GM12864 (cell line): ENCODE data around the gene GPR108.
A peak's percentile ranks its signal among the peaks of the same experiment; 100 is the strongest.

Experiments
- DNase-seq: peaks from one replicate; pipeline ENCODE4 v3.0.0-alpha.2; 2011; ENCODE audit warnings: low read depth
- H3K4me3 ChIP-seq: 2 replicates; pipeline ENCODE4 v1.5.1; 2011; ENCODE audit warnings: mild to moderate bottlenecking, low read depth, low read length, control low read depth
- TF ChIP-seq, protein P1 (sequence below): IDR thresholded peaks from 2 replicates; pipeline ENCODE4 v1.5.1; 2011; ENCODE audit warnings: low read depth, mild to moderate bottlenecking, moderate library complexity, low read length, control low read depth, inconsistent platforms; ENCODE audit errors: missing control alignments

The GPR108 gene

DNA sequence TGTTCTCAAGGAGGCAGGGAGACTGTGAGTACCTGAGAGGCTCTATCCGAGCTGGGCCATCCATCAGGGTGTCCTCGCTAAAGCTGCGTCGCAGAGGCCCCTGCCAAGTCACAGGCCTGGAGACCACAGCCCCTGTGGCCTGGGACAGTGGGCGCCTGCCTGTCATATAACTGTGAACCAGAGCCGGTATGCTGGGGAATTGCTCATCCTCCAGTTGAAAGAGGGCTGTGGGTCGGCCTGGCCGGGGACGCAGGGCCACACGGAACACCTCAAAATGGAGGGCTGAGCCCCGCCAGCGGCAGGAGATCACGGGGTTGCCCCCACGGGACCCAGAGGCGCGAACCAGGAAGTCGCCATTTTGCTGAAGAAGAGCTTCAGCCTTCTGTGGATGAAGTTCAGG, 23.2 kb upstream of the GPR108 start:
- TF ChIP-seq, protein P1, sequence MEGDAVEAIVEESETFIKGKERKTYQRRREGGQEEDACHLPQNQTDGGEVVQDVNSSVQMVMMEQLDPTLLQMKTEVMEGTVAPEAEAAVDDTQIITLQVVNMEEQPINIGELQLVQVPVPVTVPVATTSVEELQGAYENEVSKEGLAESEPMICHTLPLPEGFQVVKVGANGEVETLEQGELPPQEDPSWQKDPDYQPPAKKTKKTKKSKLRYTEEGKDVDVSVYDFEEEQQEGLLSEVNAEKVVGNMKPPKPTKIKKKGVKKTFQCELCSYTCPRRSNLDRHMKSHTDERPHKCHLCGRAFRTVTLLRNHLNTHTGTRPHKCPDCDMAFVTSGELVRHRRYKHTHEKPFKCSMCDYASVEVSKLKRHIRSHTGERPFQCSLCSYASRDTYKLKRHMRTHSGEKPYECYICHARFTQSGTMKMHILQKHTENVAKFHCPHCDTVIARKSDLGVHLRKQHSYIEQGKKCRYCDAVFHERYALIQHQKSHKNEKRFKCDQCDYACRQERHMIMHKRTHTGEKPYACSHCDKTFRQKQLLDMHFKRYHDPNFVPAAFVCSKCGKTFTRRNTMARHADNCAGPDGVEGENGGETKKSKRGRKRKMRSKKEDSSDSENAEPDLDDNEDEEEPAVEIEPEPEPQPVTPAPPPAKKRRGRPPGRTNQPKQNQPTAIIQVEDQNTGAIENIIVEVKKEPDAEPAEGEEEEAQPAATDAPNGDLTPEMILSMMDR = no peak
- DNase-seq = no peak
- no peak overlapping the region for H3K4me3 ChIP-seq

DNA sequence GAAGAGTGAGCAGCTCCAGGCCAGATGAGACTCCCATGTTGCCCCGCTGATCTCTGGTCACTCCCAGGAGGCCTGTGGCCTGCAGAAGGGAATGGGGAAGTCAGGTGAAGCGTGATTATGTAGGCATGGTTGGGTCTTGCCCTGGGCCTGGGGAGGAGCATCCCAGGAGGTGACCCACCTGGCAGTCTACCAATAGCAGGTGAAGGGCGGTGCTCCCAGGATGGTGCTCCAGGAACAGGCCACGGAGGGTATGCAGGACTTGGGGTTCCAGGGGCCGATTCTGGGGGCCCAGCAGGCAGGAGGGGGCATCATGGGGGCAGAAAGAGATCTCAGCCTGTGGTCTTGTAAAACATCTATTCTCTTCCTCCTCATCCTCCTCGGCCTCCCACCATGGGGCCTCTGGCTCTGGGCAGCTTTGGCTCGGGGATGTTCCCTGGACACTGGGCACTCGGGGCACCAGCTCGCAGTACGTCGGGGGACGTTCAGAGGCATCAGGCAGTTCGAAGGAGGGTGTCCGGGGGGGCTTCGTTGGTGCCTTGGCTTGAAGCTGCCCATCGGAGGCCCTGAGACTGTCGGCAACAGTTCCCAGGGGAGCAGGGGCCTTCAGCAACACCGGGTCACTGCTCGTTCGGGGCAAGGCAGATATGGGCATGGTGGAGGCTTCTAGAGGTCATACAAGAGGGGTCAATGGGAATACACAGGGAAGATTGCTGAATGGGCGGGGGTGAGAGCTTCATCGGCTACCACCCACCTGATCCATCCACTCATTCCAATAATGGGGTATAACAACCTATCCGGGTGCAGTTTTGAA, 17.5 kb upstream of the GPR108 start:
- DNase-seq = no peak
- TF ChIP-seq, protein P1 = no peak
- no peak overlapping the region for H3K4me3 ChIP-seq

DNA sequence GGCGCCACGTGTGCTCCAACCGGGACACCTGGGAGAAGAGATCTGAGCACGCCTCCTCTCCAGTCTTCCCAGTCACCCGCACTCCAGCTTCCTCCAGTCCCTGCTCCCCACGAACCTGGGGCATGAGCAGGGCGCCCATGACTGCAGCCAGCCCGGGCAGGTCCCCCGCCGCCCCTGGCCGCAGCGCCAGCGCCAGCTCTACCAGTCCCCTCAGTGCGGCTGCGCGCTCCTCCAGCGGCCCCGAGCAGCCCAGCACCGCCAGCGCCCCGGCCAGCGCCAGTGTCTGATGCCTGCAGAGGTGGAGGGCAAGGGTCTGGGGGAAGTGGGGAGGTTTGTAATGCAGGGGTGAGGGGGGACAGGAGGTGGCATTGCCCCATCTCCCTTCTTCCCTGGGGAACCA, 16.8 kb upstream of the GPR108 start:
- no peak for DNase-seq
- TF ChIP-seq, protein P1 = no peak
- H3K4me3 ChIP-seq = no peak overlapping the region

DNA sequence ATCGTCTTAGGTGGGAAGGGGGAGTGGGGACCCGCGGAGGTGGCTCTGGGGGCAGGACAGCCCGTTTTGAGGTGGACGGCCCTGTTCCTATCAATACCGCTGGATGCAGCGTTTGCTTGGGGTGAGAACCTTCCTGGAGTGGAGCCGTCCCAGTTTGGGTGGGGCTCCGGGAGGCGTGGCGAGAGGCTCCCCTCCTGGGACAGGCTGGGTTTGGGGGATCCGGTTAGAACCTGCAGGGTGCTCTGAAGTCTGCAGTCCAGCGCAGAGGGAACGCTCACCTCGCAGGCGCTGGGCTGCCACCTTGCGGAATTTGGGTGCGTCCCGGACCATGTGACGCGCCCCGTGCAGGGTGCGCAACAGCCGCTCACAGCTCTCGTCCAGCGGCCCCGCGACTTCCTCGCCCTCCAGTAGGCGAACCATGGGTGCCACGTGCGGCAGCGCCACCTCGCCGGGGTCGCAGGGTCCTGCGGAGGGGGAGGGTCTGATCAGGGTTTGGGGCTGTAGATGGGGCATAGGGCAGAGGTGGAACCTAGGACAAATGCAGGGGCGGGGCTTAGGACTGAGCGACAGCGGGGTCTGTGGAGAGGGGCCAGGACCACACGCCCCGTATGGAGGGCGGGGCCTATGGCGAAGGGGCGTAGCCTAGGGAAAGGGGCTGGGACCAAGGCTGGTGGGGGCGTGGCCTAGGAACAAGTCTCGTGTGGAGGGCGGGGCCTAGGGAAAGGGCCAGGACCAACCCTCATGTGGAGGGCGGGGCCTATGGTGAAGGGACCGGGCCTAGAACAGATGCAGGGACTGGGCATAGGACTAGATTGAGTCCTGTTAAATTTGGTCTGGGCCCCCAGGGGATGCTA, 16.0 kb upstream of the GPR108 start:
- DNase-seq = peak; percentile 65
- TF ChIP-seq, protein P1 = peak; percentile 59
- peak overlapping the region; percentile 34 for H3K4me3 ChIP-seq

DNA sequence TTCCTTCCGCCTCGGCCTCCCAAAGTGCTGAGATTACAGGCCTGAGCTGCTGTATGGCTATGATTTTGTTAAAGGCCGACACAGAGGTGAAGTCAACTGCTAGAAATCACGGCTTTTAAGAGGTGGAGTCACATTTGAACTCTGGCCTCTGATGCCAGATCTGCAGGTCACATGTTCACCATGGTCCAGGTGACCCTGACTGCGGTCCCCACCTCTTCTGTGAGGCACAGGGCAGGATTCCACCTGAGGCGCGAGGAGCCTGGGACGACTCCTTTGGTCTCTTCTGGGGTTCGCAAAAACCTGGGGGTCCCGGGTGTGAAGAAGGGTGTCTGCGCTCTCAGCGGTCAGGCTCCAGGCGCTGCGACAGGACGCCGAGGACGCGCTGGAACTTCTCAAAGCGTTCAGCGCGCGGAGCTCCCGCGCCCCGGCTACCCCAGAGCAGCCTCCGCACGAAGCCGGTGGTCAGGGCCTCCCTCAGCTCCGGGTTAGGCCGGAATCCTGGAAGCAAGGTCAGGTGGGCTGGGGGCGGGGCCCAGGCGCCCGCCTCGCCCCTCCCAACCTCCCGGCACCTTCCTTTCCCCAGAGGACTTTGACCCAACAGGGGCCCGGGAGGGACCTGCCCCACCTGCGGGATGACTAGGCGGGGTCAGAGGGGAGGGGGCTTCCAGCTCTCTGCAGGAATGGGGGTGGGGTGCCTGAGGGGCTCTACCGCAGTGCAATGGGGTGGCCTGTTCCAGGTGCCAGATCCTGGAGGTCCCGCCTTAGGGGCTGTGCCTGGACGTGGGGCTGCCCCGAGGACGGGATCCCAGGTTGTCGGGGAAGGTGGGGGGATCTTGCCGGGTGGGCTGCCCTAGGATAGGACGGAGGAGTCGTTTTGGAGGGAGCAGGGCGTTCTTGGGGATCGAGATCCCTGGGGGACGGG, 15.1 kb upstream of the GPR108 start:
- no peak overlapping the region; the same call in 1 of the 2 replicates for H3K4me3 ChIP-seq
- TF ChIP-seq, protein P1 = no peak
- no peak for DNase-seq

DNA sequence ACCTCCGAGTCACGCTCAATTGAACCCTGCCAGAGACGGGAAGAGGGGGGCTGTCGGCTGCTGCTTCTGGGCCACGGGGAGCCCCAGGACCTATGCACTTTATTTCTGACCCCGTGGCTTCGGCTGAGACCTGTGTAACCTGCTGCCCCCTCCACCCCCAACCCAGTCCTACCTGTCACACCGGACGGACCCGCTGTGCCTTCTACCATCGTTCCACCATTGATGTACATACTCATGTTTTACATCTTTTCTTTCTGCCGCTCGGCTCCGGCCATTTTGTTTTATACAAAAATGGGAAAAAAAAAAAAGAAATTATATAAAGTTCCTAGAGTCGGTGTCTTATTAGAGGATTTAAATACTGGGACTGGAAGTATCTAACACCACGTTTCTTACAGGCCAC, 13.8 kb upstream of the GPR108 start:
- DNase-seq = no peak
- no peak overlapping the region for H3K4me3 ChIP-seq
- TF ChIP-seq, protein P1 = no peak
